ENCODE results near the gene NRG3. TPM values are rescaled to one million over a fixed set of nuclear protein-coding genes. Genes with fewer than 3 reads are reported as not detected.
"Not testable (repeated sequence)": the region's sequence is repeated elsewhere in the genome, so short reads cannot be mapped to it uniquely, and the experiment has no call there.

NRG3 gene
- polyA plus RNA-seq, 4 donors: 12.0 to 14.3 (median 13.3) TPM

- no peak for DNase-seq (ENCODE audit: low read depth in 4 of 4, low spot score in 3 of 4)
Measured at GRCh38 chr10:81950358-81950757, 75.4 kb downstream of the NRG3 start.

DNA sequence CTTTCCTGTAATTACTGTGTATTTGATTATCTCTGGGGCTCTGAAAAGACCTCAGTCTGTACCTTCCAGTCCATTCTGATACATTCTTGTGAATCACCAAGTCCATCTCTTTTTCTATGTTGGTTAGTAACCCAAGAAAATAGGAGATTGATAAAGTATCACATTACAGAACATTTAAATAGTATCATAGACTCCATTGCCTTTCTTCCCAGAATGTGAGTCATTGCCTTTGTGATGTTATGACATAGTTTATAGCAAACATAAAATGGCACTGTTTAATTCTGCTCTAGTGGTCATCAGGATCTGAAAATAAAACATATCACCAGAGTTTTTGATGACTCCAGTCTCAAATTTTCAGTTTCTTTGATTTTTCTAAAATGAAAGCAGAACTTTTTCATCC is 78.4 kb downstream of the NRG3 start:
- no peak for DNase-seq (ENCODE audit: low read depth in 4 of 4, low spot score in 3 of 4)

GRCh38 chr10:81957976-81958375 is 83.0 kb downstream of the NRG3 start:
- DNase-seq (ENCODE audit: low read depth in 4 of 4, low spot score in 3 of 4): no peak

DNA sequence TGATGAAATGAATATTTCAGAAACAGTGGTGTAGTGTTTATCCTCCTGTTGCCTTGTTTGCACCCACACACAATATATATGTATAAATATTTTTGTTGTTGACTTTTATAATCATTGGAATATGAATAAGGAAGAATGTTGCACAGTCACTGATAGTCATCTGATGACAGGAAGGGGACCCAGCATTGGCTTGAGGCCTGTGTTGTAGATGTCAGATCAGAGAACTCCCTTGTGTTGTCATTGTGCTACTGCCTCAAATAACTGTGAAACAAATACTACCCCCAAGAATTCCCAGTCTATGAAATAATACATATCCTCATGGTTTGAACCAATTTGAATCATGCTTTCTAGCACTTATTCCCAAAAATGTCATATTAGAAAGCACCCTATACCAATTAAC is 84.0 kb downstream of the NRG3 start:
- DNase-seq (ENCODE audit: low read depth in 4 of 4, low spot score in 3 of 4): no peak

DNA sequence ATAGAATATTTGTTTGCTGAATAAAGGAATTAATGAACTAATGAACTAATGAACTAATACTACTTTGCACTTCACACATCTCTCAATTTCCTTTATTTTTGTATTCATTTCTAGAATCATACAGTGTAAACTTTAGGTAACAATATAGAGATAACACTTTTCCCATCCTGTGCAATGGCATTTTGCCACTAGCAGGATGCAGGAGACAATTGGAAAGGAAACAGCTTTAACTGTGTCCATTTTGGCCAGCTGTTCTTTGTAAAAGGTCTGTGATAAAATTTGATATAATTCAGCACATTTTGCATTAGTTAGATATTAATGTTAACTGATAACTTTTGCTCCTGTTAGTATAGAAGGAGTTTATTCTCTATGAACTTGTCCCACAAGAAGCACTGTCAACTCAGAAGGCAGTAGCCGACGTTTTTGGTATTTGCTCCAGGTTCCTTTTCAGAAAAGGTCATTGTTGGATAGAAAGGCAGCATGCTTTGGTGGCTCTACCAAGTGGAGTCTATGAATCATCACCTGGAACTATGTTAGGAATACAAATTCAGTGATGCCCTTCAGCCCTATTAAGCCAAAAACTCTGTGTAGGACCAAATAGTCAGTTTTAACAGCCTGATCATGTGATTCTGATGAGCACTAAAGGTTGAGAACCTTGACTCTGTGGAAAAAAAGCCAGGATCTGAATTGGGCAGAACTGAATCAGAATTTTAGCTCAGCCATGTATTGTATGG is 86.6 kb downstream of the NRG3 start:
- no peak for DNase-seq (ENCODE audit: low read depth in 4 of 4, low spot score in 3 of 4)

GRCh38 chr10:81963606-81964005 is 88.6 kb downstream of the NRG3 start:
- DNase-seq (ENCODE audit: low read depth in 4 of 4, low spot score in 3 of 4): no peak

GRCh38 chr10:81967716-81968115 is 92.7 kb downstream of the NRG3 start:
- DNase-seq (ENCODE audit: low read depth in 4 of 4, low spot score in 3 of 4): no peak

GRCh38 chr10:81969136-81969535 is 94.1 kb downstream of the NRG3 start:
- no peak for DNase-seq (ENCODE audit: low read depth in 4 of 4, low spot score in 3 of 4)

- DNase-seq (ENCODE audit: low read depth in 4 of 4, low spot score in 3 of 4): peak; percentile 16 to 49 (median 33)
Measured at GRCh38 chr10:81978238-81978637, 103.2 kb downstream of the NRG3 start.

- DNase-seq (ENCODE audit: low read depth in 4 of 4, low spot score in 3 of 4): no peak
Measured at GRCh38 chr10:81981724-81982123, 106.7 kb downstream of the NRG3 start.

GRCh38 chr10:81984428-81984827 is 109.4 kb downstream of the NRG3 start:
- no peak for DNase-seq (ENCODE audit: low read depth in 4 of 4, low spot score in 3 of 4)

DNA sequence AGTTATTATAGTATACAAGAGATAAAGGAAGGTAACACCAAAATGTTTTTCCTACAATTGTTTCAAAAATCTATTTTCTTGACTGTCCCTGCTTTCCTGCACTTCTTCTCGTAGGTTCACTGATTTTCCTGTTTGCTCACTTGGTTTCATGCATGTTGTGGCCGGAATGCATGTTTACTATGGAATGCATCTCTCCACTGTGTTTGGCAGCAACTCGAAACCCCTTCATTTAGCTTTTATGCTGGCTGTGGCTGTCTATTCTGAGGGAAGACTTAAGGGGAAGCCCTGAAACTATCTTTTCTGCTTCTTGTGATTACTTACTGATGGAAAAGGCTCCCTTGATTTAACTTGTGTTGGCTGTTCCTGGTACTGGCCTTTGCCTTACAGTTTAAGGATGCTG is 120.3 kb downstream of the NRG3 start:
- no peak for DNase-seq (ENCODE audit: low read depth in 4 of 4, low spot score in 3 of 4)

GRCh38 chr10:81996927-81997326 is 121.9 kb downstream of the NRG3 start:
- DNase-seq (ENCODE audit: low read depth in 4 of 4, low spot score in 3 of 4): no peak

DNA sequence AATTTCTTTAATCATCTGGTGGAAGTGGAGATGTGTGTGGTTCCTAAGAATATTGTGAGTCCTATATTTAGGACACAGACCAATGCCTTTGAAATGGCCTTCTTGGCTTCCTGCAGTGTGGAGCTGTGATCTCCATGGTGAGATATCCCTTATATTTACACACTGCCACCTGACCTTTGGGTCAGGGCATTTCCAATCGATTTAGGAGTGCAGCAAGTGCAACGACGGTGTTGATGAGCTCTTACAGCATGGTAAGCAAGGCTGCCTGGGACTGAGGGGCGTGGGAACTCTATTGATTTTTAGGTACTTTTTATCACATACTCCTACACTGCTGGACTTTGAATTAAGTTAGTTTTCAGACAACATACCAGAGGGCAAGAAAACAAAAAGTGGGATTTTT is 146.0 kb downstream of the NRG3 start:
- no peak for DNase-seq (ENCODE audit: low read depth in 4 of 4, low spot score in 3 of 4)

DNA sequence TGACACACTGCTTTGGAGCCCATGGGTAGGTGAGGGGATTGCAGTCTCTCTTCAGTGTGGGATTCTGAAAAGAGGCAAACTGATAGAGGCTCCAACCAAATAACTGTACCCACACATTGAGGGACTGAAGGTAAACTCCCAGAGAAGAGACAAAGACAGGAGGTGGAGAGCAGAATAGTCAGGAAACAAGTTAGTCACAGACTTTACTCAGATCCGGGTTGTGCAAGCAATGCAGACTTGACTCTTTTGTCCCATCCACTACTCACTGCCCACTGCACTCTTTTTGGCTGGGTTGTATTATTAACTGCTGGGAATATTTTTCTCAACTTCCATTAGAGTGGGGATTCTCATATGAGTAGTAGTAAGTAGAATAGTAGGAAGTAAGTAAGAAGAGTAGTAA is 152.7 kb downstream of the NRG3 start:
- DNase-seq (ENCODE audit: low read depth in 4 of 4, low spot score in 3 of 4): no peak

DNA sequence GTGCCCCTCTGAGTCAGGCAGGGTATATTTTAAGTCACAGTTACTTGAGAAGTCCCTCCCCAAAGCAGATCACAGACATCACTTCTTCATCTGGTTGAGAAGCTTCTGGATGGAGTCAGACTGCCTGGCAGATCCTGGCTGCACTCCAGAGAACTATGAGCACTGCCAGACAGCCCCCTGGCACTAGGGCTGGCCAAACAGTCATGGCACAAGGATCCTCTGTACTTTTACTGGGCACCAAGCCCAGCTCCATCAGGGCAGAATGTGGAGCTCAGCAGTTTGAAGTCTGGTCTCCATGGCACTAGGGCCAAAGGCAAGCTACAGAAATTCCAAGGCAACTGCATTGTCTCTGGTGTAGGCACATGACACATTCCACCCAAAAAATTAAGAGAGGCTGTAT is 162.1 kb downstream of the NRG3 start:
- no peak for DNase-seq (ENCODE audit: low read depth in 4 of 4, low spot score in 3 of 4)

- DNase-seq (ENCODE audit: low read depth in 4 of 4, low spot score in 3 of 4): no peak
Measured at GRCh38 chr10:82038587-82038986, 163.6 kb downstream of the NRG3 start.

DNA sequence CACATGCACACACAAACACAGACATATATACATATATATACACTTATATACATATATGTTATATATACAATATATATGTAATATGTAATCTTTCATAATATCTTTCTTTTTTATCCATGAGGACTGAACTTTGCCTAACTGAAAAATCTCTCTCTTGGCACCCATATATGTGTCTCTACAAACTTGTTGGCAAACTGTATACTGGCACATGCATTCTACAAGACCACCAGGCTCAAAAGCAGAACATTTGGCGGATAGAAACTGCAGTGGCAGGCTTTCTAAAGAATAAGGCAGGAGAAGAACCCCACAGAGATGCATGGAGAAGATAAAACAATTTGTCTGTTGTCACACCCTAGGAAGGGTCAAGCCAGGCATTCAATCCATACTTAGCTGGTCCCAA is 165.3 kb downstream of the NRG3 start:
- DNase-seq (ENCODE audit: low read depth in 4 of 4, low spot score in 3 of 4): no peak

- DNase-seq (ENCODE audit: low read depth in 4 of 4, low spot score in 3 of 4): no peak
Measured at GRCh38 chr10:82041018-82041417, 166.0 kb downstream of the NRG3 start.

DNA sequence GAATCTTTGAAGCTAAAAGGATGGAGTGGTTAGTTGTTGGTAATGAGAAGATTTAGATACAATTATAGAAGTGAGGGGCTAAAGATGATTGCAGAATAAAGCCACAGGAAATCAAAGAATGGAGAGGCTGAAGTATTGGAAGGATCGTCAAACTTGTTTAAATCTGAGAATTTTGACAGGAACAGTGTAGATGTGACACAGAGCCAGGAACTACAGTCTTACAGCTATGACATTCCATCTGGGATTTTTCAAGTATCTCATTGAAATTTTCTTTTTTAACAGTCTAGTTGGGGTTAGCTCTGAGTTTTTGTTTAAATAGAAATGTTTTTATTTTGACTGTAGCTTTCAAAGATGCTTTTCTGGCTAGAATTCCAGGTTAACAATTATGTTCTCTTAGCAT is 181.4 kb downstream of the NRG3 start:
- DNase-seq (ENCODE audit: low read depth in 4 of 4, low spot score in 3 of 4): no peak

- not testable (repeated sequence) for DNase-seq (ENCODE audit: low read depth in 4 of 4, low spot score in 3 of 4)
Measured at GRCh38 chr10:82067192-82067591, 192.2 kb downstream of the NRG3 start.

DNA sequence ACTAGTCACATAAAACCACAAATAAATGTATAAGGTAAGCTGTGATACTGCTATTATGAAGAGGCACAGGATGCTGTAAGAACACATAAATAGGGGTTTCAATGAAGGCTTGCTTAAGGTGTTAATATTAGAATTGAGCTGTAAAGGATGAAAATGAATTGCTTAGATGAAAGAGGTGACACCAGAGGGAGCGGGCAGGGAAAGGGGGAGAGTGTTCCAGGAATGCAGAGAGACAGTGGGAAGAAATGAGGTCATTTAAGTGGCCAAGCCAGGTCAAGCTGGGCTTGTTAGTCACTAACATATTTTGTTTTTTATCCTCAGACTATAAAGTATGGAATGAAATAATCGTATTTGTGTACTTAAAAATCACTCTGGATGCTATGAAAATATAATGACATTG is 193.5 kb downstream of the NRG3 start:
- DNase-seq (ENCODE audit: low read depth in 4 of 4, low spot score in 3 of 4): no peak

DNA sequence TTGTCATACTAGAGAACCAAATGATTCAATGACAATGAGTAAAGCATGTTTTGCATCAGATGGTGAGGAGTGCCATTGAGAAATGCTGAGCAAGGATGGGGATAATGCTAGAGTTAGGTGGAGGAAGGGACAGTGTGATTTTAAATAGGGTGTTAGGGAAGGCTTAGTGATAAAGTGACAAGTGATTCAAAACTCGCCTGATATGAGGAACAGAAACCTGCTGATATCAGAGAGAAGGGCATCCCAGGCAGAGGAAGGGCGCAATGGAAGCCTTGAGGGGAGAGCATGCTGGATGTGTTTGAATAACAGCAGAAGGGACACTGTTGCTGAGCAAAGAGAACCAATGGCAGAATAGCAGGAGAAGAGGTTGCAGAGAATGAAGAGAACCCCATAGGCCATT is 196.2 kb downstream of the NRG3 start:
- DNase-seq (ENCODE audit: low read depth in 4 of 4, low spot score in 3 of 4): no peak
